SU-DHL-6 (cell line): ENCODE data around the gene OR8B8.

Source experiments
- H2AFZ ChIP-seq: fragments of 200-600 bp; sonication (generic); 2 replicates; pipeline ENCODE4 v1.6.1; 2014; ENCODE audit warnings: low read depth, mild to moderate bottlenecking, moderate library complexity, mixed read lengths, antibody characterized with exemption, low read length; ENCODE audit not compliant: severe bottlenecking
- H3F3A ChIP-seq: fragments of 200-600 bp; shearing (Covaris generic); 2 replicates; pipeline ENCODE4 v1.6.0; 2016; ENCODE audit warnings: antibody characterized with exemption, mild to moderate bottlenecking; ENCODE audit not compliant: insufficient read depth
- H3K27ac ChIP-seq: fragments of 200-600 bp; sonication (generic); 2 replicates; pipeline ENCODE4 v1.5.1; 2016; ENCODE audit warnings: low read depth, mild to moderate bottlenecking, low read length, moderate library complexity, mixed read lengths
- H3K27me3 ChIP-seq: fragments of 200-600 bp; sonication (generic), shearing (Covaris generic); 2 replicates; pipeline ENCODE4 v1.6.0; 2014; ENCODE audit warnings: mild to moderate bottlenecking, low read length
- H3K36me3 ChIP-seq: fragments of 200-600 bp; sonication (generic); 2 replicates; pipeline ENCODE4 v1.6.1; 2014; ENCODE audit warnings: mild to moderate bottlenecking, low read length, mixed read lengths
- H3K4me2 ChIP-seq: fragments of 300-600, 200-600 bp; shearing (Covaris generic), sonication (generic); 2 replicates; pipeline ENCODE4 v1.6.0; 2014; ENCODE audit warnings: low read length, low read depth, mild to moderate bottlenecking; ENCODE audit not compliant: poor library complexity, severe bottlenecking
- H3K4me3 ChIP-seq: fragments of 200-600 bp; sonication (generic); 2 replicates; pipeline ENCODE4 v1.5.1; 2014; ENCODE audit warnings: antibody characterized with exemption, low read length, mild to moderate bottlenecking, mixed read lengths; ENCODE audit not compliant: insufficient read depth, poor library complexity, severe bottlenecking
- H3K79me2 ChIP-seq: fragments of 200-600 bp; sonication (generic); 2 replicates; pipeline ENCODE4 v1.6.1; 2014; ENCODE audit warnings: mild to moderate bottlenecking, low read length, moderate library complexity; ENCODE audit not compliant: insufficient read depth
- H3K9ac ChIP-seq: fragments of 200-600 bp; sonication (generic); 2 replicates; pipeline ENCODE4 v1.7.0; 2014; ENCODE audit warnings: mild to moderate bottlenecking, low read length
- H3K9me2 ChIP-seq: fragments of 200-600 bp; sonication (generic); replicated peaks from 2 replicates; pipeline ENCODE4 v1.6.1; 2014; ENCODE audit warnings: low read length; ENCODE audit not compliant: insufficient read depth
- H3K9me3 ChIP-seq: fragments of 200-600 bp; sonication (generic); 2 replicates; pipeline ENCODE4 v1.6.1; 2014; ENCODE audit warnings: low read length, mixed read lengths; ENCODE audit not compliant: insufficient read depth
- H4K20me1 ChIP-seq: fragments of 200-600 bp; sonication (generic); 2 replicates; pipeline ENCODE4 v1.6.1; 2014; ENCODE audit warnings: low read depth, mild to moderate bottlenecking, antibody characterized with exemption, low read length, moderate library complexity, mixed read lengths
- EZH2phosphoT487 ChIP-seq: fragments of 200-600 bp; sonication (generic), shearing (Covaris generic); conservative IDR thresholded peaks from 2 replicates; pipeline ENCODE4 v1.6.1; 2018; ENCODE audit warnings: mild to moderate bottlenecking, antibody characterized with exemption, low read length, moderate library complexity, mixed read lengths
- TF ChIP-seq, protein P1 (sequence below): fragments of 200-600 bp; sonication (generic); IDR thresholded peaks from one replicate; pipeline ENCODE4 v1.5.1; 2017; ENCODE audit warnings: antibody characterized with exemption, mild to moderate bottlenecking, low read length, moderate library complexity; ENCODE audit not compliant: insufficient read depth, poor library complexity, severe bottlenecking

OR8B8 gene

DNA sequence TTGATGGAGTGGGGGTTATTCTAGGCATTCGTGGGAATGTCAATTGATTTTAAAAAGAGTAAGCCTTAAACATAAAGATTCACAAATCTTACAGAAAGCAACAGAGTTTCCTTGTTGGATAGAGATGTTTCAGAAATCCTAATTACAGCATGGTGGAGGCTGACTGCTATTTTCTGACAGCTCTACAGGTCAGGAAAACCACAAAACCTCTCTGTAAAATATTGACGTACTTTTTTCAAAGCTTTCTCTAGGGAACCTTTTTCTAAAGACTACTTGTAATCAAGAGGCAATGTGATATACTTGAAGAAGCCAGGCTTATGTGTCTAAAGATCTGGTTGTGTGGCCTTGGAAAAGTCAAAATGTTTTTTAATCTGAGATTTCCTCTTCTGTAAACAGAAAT lies 9.1 kb upstream of the OR8B8 start:
- Histone ChIP-seq H2AFZ (no peak overlapping the region), H3K9ac (no peak overlapping the region), H3K4me3 (no peak overlapping the region), H3K9me2 (no peaks in the 10 kb centered on the region), H3F3A (no peaks in the 10 kb centered on the region), H3K36me3 (no peaks in the 10 kb centered on the region), H3K4me2 (no peak overlapping the region), H3K27ac (no peak overlapping the region), H3K27me3 (peaks cover 5% of the 10 kb centered on the region; the same call in 1 of the 2 replicates), H4K20me1 (no peaks in the 10 kb centered on the region), H3K79me2 (no peaks in the 10 kb centered on the region), H3K9me3 (no peaks in the 10 kb centered on the region)
- TF ChIP-seq, protein P1, sequence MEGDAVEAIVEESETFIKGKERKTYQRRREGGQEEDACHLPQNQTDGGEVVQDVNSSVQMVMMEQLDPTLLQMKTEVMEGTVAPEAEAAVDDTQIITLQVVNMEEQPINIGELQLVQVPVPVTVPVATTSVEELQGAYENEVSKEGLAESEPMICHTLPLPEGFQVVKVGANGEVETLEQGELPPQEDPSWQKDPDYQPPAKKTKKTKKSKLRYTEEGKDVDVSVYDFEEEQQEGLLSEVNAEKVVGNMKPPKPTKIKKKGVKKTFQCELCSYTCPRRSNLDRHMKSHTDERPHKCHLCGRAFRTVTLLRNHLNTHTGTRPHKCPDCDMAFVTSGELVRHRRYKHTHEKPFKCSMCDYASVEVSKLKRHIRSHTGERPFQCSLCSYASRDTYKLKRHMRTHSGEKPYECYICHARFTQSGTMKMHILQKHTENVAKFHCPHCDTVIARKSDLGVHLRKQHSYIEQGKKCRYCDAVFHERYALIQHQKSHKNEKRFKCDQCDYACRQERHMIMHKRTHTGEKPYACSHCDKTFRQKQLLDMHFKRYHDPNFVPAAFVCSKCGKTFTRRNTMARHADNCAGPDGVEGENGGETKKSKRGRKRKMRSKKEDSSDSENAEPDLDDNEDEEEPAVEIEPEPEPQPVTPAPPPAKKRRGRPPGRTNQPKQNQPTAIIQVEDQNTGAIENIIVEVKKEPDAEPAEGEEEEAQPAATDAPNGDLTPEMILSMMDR: no peak
- TF ChIP-seq EZH2phosphoT487: no peak

DNA sequence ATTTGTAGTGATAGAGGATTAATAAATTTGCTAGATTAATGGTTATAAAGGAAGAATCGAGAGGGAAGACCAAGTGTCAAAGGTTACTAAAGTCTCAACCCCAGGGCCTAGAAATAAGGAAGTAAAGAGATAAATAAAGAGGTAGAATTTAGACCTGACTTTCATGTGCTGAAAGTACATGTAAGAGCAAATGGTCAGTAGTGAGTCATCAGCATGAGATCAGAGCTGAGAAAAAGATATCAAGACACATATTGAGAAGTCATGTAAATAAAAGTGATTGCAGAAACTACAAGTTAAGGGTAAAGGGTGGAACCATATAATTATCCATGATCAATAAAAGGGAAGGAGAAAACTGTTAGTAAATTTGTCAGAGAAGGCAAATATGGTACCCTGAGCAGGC lies 1.4 kb upstream of the OR8B8 start:
- H3K27ac ChIP-seq: no peak overlapping the region
- no peaks in the 10 kb centered on the region for H4K20me1 ChIP-seq
- no peaks in the 10 kb centered on the region for H3K9me2 ChIP-seq
- no peaks in the 10 kb centered on the region for H3K36me3 ChIP-seq
- H3K9me3 ChIP-seq: no peaks in the 10 kb centered on the region
- H3K9ac ChIP-seq: no peak overlapping the region
- no peak overlapping the region for H2AFZ ChIP-seq
- H3K79me2 ChIP-seq: no peaks in the 10 kb centered on the region
- TF ChIP-seq, protein P1: no peak
- no peak for TF ChIP-seq EZH2phosphoT487
- H3K4me2 ChIP-seq: no peak overlapping the region
- no peak overlapping the region for H3K4me3 ChIP-seq
- no peaks in the 10 kb centered on the region for H3K27me3 ChIP-seq
- no peaks in the 10 kb centered on the region for H3F3A ChIP-seq

DNA sequence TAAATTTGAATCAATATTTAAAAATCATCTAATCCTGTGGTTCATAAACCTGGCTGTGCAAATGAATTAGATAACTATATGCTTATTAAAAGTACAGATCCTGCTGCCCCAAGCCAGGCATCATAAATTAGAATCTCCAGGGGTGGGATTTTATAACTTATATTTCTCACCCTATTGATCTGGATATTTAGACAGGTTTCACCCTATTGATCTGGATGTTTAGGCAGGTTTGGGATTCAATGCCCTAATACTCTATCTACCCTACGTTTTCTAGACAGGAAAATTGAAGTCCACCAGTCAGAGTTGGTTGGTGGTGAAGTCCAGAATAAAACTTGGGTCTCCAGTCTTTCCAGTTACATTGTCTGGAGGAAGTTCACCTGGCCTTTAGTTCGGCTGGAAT lies 2.6 kb downstream of the OR8B8 start:
- Histone ChIP-seq H3K9me2 (no peaks in the 10 kb centered on the region), H3K4me2 (no peak overlapping the region), H3K79me2 (no peaks in the 10 kb centered on the region), H4K20me1 (no peaks in the 10 kb centered on the region), H3K4me3 (no peak overlapping the region), H3K27ac (no peak overlapping the region), H3K36me3 (no peaks in the 10 kb centered on the region), H2AFZ (no peak overlapping the region), H3F3A (no peaks in the 10 kb centered on the region), H3K27me3 (no peaks in the 10 kb centered on the region), H3K9me3 (no peaks in the 10 kb centered on the region), H3K9ac (no peak overlapping the region)
- TF ChIP-seq, protein P1: no peak
- TF ChIP-seq EZH2phosphoT487: no peak

DNA sequence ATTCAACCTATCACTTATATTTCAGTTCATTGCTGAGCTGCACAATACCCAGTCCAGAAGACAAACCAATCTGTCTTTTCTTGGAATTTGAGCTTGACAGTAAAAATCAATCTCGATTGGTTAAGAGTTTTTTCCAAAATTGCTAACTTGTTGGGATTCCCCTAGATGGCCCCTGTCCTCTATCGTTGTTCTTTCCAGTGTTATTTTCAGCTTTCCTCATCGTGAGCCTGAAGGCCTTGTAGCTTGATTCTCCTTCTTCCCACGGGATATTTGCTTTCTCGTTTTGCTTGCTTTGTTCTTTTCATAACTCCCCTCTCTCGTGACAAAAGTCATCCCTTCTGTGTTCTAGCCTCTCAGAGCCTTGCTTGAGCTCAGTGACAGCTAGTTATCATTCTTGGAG lies 3.1 kb downstream of the OR8B8 start:
- no peaks in the 10 kb centered on the region for H3K9me3 ChIP-seq
- H3K4me2 ChIP-seq: no peak overlapping the region
- H3K9me2 ChIP-seq: no peaks in the 10 kb centered on the region
- no peak overlapping the region for H2AFZ ChIP-seq
- no peaks in the 10 kb centered on the region for H4K20me1 ChIP-seq
- H3K79me2 ChIP-seq: no peaks in the 10 kb centered on the region
- no peaks in the 10 kb centered on the region for H3K36me3 ChIP-seq
- H3K9ac ChIP-seq: no peak overlapping the region
- TF ChIP-seq, protein P1: no peak
- TF ChIP-seq EZH2phosphoT487: no peak
- H3F3A ChIP-seq: no peaks in the 10 kb centered on the region
- H3K4me3 ChIP-seq: no peak overlapping the region
- no peak overlapping the region for H3K27ac ChIP-seq
- H3K27me3 ChIP-seq: no peaks in the 10 kb centered on the region
